AG04450 (cell line): ENCODE measurements around the gene KLF3. TPM values are rescaled to one million over a fixed set of nuclear protein-coding genes. Genes with fewer than 3 reads are reported as not detected.
A peak's percentile ranks its signal among the peaks of the same experiment; 100 is the strongest.

ENCODE experiments used
- CTCF ChIA-PET: fragments of 300-600, 350-600 bp; formaldehyde crosslinking; extraction: SDS; loops from one replicate; lab custom pipeline; 2022; ENCODE audit warnings: antibody characterized with exemption, inconsistent platforms; lab: Charles Lee
- POLR2A ChIA-PET: fragments of 350-600 bp; formaldehyde crosslinking; extraction: SDS; loops from one replicate; lab custom pipeline; 2021; ENCODE audit warnings: antibody characterized with exemption, inconsistent platforms; lab: Yijun Ruan, JAX
- DNase-seq: peaks from one replicate; pipeline ENCODE4 v3.0.0-alpha.2; 2011; ENCODE audit warnings: low read depth, low spot score
- H3K27ac ChIP-seq: one replicate; pipeline ENCODE4 v1.5.1; 2012; ENCODE audit warnings: low read depth, low read length, control low read depth
- H3K27me3 ChIP-seq: one replicate; pipeline ENCODE4 v1.6.0; 2012; ENCODE audit warnings: low read length; ENCODE audit not compliant: control insufficient read depth, insufficient read depth
- H3K4me3 ChIP-seq: 2 replicates; pipeline ENCODE4 v1.5.1; 2011; ENCODE audit warnings: mild to moderate bottlenecking, low read depth, low read length, control low read depth
- H3K9me3 ChIP-seq: 2 replicates; pipeline ENCODE4 v1.5.1; 2012; ENCODE audit warnings: low read length; ENCODE audit not compliant: control insufficient read depth, insufficient read depth
- polyA plus RNA-seq: library from polyadenylated mRNA; depleted of rRNA; stranded (reverse); fragments of >200 nt; gene quantifications from 2 replicates; pipeline ENCODE4 v1.2.3, GENCODE V29; 2011
- TF ChIP-seq, protein P1 (sequence below): IDR thresholded peaks from 2 replicates; pipeline ENCODE4 v1.5.1; 2011; ENCODE audit warnings: low read depth, low read length, control low read depth, inconsistent platforms

The KLF3 gene
- polyA plus RNA-seq, 1 experiment, result 24.3 TPM

DNA sequence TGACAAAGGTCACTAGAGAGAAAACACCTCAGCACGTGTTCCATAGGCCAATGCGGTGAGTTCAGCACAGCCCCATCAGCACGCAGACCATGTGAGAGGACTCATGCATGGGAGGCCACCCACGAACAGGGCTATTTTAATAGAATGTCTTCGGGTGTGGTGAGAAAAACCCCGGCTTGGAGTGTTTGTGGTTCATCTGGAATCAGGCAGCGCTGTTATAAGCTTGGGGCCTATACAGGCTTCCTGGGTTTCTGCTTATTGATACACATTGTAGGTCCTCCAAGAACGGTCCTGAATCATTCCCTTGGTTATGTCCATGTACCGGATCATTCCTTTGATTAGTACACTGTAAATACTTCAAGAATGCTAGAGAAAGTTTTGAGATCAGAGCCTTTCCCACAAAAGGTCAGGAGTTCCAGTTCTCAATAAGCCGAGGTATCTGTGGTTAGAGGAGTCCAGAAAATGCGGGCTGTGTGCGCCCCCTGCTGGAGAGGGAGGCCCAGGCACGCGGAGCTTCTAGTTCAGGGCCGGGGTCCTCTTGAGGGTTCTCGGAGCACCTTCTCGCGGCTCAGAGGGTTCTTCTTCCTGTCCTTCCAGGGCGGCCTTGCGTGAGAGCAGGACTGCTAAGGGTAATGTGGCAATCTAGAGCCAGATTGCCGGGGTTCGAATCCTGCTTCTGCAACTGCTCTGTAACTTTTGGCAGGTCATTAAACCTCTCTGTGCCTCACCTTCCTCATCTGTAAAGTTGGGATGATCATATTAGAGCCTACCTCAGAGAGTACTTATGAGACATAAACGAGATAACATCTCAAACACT, 67.0 kb downstream of the KLF3 start:
- Histone ChIP-seq H3K27ac (no peak overlapping the region), H3K27me3 (peaks cover 8% of the 10 kb centered on the region), H3K4me3 (no peak overlapping the region), H3K9me3 (peaks cover 9% of the 10 kb centered on the region; the same call in 1 of the 2 replicates)
- ChIA-PET POLR2A (interaction anchor here (0.7 to 1.0 kb wide), 4 partner anchors 68 to 557 kb away, joined by 3 to 6 read pairs (median 4); no protein-coding TSS in a partner anchor), CTCF (interaction anchor here (0.6 to 5.8 kb wide), 31 partner anchors 8 to 699 kb away, joined by 3 to 97 read pairs (median 6); partner anchors contain the start of gene TLR10)
- TF ChIP-seq, protein P1, sequence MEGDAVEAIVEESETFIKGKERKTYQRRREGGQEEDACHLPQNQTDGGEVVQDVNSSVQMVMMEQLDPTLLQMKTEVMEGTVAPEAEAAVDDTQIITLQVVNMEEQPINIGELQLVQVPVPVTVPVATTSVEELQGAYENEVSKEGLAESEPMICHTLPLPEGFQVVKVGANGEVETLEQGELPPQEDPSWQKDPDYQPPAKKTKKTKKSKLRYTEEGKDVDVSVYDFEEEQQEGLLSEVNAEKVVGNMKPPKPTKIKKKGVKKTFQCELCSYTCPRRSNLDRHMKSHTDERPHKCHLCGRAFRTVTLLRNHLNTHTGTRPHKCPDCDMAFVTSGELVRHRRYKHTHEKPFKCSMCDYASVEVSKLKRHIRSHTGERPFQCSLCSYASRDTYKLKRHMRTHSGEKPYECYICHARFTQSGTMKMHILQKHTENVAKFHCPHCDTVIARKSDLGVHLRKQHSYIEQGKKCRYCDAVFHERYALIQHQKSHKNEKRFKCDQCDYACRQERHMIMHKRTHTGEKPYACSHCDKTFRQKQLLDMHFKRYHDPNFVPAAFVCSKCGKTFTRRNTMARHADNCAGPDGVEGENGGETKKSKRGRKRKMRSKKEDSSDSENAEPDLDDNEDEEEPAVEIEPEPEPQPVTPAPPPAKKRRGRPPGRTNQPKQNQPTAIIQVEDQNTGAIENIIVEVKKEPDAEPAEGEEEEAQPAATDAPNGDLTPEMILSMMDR, result peak; percentile 95
- peak; percentile 88 for DNase-seq

DNA sequence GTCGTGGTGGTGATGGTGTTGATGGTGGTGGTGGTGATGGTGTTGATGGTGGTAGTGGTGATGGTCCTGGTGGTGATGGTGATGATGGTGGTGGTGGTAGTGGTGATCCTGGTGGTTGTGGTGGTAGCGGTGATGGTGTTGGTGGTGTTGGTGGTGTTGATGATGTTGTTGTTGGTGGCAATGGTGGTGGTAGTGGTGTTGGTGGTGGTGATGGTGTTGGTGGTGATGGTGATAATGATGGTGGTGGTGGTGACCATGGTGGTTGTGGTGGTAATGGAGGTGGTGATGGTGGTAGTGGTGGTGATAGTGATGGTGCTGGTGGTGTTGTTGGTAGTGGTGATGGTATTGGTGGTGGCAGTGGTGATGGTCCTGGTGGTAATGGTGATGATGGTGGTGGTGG, 69.7 kb downstream of the KLF3 start:
- no peak overlapping the region for H3K4me3 ChIP-seq
- H3K27me3 ChIP-seq, result peaks cover 8% of the 10 kb centered on the region
- no peak for DNase-seq
- ChIA-PET CTCF (interaction anchor here (3.0 kb wide), 1 partner anchor 554 kb away, joined by 12 read pairs; no protein-coding TSS in a partner anchor), POLR2A (no interaction called here)
- peaks cover 9% of the 10 kb centered on the region; the same call in 1 of the 2 replicates for H3K9me3 ChIP-seq
- TF ChIP-seq, protein P1, result no peak
- no peak overlapping the region for H3K27ac ChIP-seq

DNA sequence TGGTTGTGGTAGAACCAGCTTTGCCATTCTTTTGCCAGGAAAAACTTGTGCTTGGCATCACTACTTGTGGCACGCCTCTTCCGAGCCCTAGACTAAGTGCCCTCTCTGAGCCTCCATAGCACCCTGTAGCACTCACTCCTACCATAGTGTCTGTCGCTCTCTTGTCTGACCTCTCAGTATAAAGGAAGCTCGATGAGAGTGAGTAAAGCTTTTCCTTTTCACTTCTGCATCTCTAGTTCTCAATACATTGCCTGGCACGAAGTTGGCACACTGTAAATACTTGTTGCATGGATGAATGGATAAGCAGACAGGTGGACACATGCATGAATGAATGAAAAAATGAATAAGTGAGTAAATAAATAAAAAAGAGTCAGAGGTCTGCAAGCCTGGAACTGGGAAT, 70.4 kb downstream of the KLF3 start:
- Histone ChIP-seq H3K27me3 (peaks cover 8% of the 10 kb centered on the region), H3K27ac (no peak overlapping the region), H3K4me3 (no peak overlapping the region), H3K9me3 (peaks cover 9% of the 10 kb centered on the region; the same call in 1 of the 2 replicates)
- ChIA-PET POLR2A (no interaction called here), CTCF (interaction anchor here (3.0 kb wide), 1 partner anchor 555 kb away, joined by 12 read pairs; no protein-coding TSS in a partner anchor)
- TF ChIP-seq, protein P1, result no peak
- DNase-seq, result no peak

DNA sequence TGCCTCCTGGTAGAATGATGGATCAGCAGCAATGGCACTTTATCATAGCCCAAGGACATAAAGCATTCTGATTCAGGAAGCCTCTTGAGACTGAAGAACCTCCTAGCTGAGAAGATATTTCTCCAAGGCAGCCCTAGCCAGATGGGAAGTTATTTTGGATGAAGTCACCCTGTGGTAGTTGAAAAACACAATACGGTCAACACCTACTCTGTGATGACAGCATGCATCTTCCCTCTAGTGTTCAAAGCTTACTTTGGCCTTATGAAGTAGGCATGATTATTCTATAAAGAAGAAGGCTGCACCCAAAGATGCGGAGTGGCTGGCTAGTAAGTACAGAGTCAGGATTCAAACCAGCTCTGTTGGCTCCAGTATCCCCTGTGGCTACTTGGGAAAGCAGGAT, 70.9 kb downstream of the KLF3 start:
- Histone ChIP-seq H3K27me3 (peaks cover 8% of the 10 kb centered on the region), H3K9me3 (peaks cover 9% of the 10 kb centered on the region; the same call in 1 of the 2 replicates), H3K27ac (no peak overlapping the region), H3K4me3 (no peak overlapping the region)
- ChIA-PET CTCF (interaction anchor here (3.0 kb wide), 1 partner anchor 556 kb away, joined by 12 read pairs; no protein-coding TSS in a partner anchor), POLR2A (no interaction called here)
- TF ChIP-seq, protein P1, result no peak
- DNase-seq, result no peak
